GM12892 (cell line): ENCODE results near the gene AVPR2.

Experiments used
- POLR2A ChIP-seq: IDR thresholded peaks from 2 replicates; pipeline ENCODE4 v1.6.1; 2011; ENCODE audit warnings: low read depth, low read length, control low read depth
- TAF1 ChIP-seq: IDR thresholded peaks from 2 replicates; pipeline ENCODE4 v1.6.1; 2011; ENCODE audit warnings: low read depth, mild to moderate bottlenecking, control low read depth, low read length, borderline replicate concordance

DNA sequence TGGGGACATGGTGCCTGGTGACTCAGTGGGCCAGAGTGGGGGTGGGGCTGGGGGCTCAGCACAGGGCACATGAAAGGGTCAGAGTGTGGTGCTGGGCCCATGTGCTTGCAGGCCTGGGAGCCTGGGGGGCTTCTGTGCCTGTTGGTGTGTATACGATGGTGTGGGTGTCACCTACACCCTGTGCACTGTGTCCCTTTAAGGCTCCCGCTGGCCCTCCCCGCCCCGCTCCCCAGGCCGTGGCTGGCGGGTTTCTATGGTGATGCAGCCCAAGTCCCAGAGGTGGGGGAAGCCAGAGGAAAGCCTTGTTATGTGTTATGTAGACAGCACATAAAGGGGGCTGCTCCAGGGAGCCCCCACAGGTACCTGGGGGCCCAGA is 24.0 kb upstream of the AVPR2 start:
- TF ChIP-seq TAF1 (no peak), POLR2A (no peak)
